Spinal cord (tissue), 10 donors: ENCODE results near the gene PYGM. TPM values are rescaled to one million over a fixed set of nuclear protein-coding genes. Genes with fewer than 3 reads are reported as not detected.

Source experiments
- DNase-seq, 6 donors: peaks; one replicate each; pipeline versions ENCODE4 v3.0.0 to v3.0.0-alpha.2; 2013 to 2015; ENCODE audit warnings: low spot score in 6 of 6, low read depth in 4 of 6
- H3K27ac ChIP-seq: one replicate; pipeline ENCODE4 v1.5.1; 2013; ENCODE audit warnings: low read depth, low read length, control low read depth
- H3K27me3 ChIP-seq: one replicate; pipeline ENCODE4 v1.6.1; 2013; ENCODE audit warnings: low read length; ENCODE audit not compliant: control insufficient read depth, insufficient read depth
- H3K36me3 ChIP-seq: one replicate; pipeline ENCODE4 v1.6.1; 2013; ENCODE audit warnings: low read length; ENCODE audit not compliant: control insufficient read depth, insufficient read depth
- H3K4me1 ChIP-seq: one replicate; pipeline ENCODE4 v1.6.1; 2013; ENCODE audit warnings: low read length; ENCODE audit not compliant: control insufficient read depth, insufficient read depth
- H3K4me3 ChIP-seq: one replicate; pipeline ENCODE4 v1.5.1; 2013; ENCODE audit warnings: low read depth, low read length, control low read depth
- H3K9me3 ChIP-seq: one replicate; pipeline ENCODE4 v1.6.1; 2013; ENCODE audit warnings: low read length; ENCODE audit not compliant: control insufficient read depth, insufficient read depth
- WGBS: methylation state at CpG from one replicate; pipeline ENCODE4 v1.1.5; 2013; ENCODE audit warnings: missing lambda C conversion rate; ENCODE audit not compliant: insufficient coverage; 5-methylcytosine and 5-hydroxymethylcytosine counted together
- polyA plus RNA-seq, 2 donors: library from polyadenylated mRNA; unstranded; fragments of 120-200 nt; gene quantifications; one replicate each; pipeline ENCODE4 v1.2.1, GENCODE V29; 2013; ENCODE audit not compliant: insufficient read length in 2 of 2
- total RNA-seq, 2 donors: library from RNA; depleted of rRNA in 1 of 2; stranded (reverse); fragments of 120-200 nt in 1 of 2; fragments of >200 nt in 1 of 2; gene quantifications; one replicate each; pipeline versions ENCODE4 v1.2.3 to v1.2.4, GENCODE V29; 2013 to 2014
- donor health status: healthy.

PYGM gene
- total and polyA plus RNA-seq, 4 donors: 8.3 to 13.6 (median 11.5) TPM

GRCh38 chr11:64769283-64769682 is 9.5 kb upstream of the PYGM start:
- WGBS: 93% methylated on average over 6 of the region's 6 CpGs
- Histone ChIP-seq H3K27me3 (no peaks in the 10 kb centered on the region), H3K36me3 (peaks cover 73% of the 10 kb centered on the region), H3K4me3 (no peak overlapping the region), H3K9me3 (no peaks in the 10 kb centered on the region), H3K4me1 (peaks cover 20% of the 10 kb centered on the region), H3K27ac (peak overlapping the region; percentile 17)
- DNase-seq: no peak

GRCh38 chr11:64768300-64768694 is 8.5 kb upstream of the PYGM start:
- Histone ChIP-seq H3K27me3 (no peaks in the 10 kb centered on the region), H3K4me3 (no peak overlapping the region), H3K4me1 (peaks cover 30% of the 10 kb centered on the region), H3K9me3 (no peaks in the 10 kb centered on the region), H3K36me3 (peaks cover 74% of the 10 kb centered on the region), H3K27ac (no peak overlapping the region)
- 91% methylated on average over 5 of the region's 6 CpGs for WGBS
- DNase-seq: no peak

DNA sequence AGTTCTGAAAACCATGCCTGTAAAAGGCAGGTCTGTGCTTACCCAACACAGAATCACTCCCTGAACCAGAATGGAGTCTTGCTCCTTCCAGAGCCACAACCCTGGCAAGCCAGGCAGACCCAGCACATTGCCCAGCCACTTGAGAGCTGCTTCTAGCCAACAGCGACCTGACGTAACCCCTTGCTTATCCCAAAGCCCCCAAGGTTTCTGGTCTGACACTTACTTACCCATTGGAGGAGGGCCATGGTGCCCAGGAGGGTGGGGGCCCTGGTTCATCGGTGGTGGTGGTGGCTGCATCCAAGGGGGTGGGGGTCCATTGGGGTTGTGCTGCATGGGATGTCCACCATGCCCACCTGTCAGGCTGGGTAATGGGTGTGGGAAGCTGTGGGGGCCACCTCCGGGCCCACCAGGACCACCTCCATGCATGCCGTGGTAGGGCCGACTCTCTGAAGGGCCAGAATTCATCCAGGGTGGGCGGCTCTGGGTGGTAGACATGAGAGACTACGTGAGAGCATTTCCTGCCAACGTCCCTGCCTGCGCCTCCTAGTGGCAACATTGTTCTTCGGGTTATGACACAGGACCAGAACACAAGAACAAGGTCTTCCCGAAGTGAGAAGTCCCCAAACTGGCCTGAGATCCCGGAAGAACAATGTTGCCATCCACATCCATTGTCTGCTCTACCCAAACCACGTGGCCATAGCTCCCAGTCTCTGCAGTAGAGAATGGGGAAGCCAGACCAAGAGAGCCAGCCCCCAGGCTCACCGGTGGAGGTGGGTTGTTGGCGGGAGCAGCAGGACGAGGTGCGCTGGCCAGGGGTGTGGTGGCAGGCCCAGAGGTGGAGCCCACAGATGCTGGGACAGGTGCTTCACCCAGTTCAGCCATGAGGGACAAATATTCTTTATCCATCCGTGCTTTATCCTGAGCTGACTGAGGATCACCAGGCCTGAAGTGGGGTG is 7.8 kb upstream of the PYGM start:
- Histone ChIP-seq H3K4me1 (peaks cover 36% of the 10 kb centered on the region), H3K27ac (no peak overlapping the region), H3K27me3 (no peaks in the 10 kb centered on the region), H3K4me3 (no peak overlapping the region), H3K9me3 (no peaks in the 10 kb centered on the region), H3K36me3 (peaks cover 76% of the 10 kb centered on the region)
- DNase-seq: peak in 2 of 6 donors; percentile 79 to 86
- WGBS: 62% methylated on average over 14 of the region's 19 CpGs

DNA sequence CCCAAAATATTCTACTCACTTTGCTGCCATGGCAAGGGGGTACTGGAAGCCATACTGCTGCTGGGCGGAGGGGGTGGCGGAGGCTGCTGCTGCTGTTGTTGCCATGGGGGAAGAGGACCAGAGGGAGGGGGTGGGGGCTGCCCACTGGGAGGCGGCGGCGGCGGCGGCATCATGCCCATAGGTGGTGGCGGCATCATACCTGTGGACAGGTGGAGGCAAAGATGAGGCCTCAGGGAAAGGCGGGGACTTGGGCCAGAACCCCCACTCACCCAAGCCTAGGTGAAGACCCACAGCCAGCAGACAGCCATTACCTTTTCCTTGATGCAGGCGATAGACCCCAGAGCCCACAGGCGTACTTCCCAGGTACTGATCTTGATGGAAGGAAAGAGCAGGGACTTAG is 7.1 kb upstream of the PYGM start:
- H3K9me3 ChIP-seq: no peaks in the 10 kb centered on the region
- H3K4me3 ChIP-seq: no peak overlapping the region
- no peaks in the 10 kb centered on the region for H3K27me3 ChIP-seq
- peaks cover 44% of the 10 kb centered on the region for H3K4me1 ChIP-seq
- DNase-seq: no peak
- 97% methylated on average over 10 of the region's 11 CpGs for WGBS
- H3K36me3 ChIP-seq: peaks cover 81% of the 10 kb centered on the region
- H3K27ac ChIP-seq: no peak overlapping the region

DNA sequence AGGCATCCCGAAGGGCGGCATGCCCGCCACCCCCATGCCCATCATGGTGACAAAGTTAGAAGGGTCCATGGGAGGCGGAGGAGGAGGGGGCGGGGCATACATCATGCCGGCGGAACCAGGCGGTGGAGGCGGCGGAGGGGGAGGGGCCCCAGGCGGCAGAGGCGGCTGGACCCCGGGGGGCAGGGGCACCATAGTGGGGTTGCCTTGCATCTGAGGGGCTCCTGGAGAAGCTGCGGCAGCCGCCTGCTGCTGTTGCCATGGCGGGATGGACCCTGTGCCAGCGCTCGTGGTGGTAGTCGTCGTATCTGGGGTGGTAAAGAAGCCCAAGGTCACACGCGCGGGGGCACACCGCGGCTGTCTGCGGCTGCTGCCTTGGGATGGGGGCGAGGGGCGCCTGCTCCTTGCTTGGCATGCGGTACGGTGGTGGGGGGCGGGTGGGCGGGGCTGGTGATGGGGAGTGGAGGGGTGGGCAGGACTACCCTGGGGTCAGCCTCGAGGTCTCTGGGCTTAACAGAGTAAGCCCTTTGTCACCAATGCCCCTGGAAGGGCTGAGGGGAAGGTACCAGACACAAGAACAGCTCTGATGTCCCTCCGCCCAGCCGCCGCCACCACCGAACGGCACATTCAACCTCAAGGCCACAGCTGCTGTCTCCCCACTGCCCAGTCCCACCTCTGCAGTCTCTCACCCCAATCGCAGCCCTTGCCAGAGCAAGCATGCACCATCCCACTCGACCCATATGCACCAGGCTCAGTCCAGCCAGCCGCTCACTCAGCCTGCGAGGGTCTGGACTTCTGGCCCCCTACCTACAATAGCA is 6.3 kb upstream of the PYGM start:
- Histone ChIP-seq H3K9me3 (no peaks in the 10 kb centered on the region), H3K4me1 (peaks cover 52% of the 10 kb centered on the region), H3K27me3 (no peaks in the 10 kb centered on the region), H3K27ac (no peak overlapping the region), H3K36me3 (peaks cover 81% of the 10 kb centered on the region), H3K4me3 (no peak overlapping the region)
- no peak for DNase-seq
- 70% methylated on average over 23 of the region's 42 CpGs for WGBS

DNA sequence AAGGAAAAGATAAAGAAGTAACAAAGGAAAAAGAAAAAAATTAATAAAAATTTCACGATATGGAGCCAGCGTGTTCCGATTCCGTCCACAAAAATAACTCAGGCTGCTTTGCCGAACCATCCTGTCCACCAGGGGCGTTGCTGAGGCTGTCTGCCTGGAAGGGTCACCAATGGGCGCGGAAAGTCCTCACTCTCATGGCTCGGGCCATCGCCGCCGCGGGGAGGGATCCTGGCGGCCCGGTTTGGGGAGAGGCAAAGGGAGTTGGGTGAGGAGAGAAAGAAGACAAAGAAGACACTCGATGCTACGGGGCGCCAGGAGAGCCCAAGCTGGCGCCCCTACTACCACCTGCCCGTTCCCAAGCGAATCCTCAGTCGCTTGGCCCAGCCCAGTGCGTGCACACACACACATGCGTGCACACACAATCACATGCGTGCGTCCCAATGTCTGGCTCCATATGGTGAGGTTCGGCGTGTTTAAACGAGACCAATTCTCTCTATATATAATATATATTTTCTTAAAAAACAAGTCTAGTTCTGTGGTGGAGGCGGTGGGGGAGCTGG is 5.6 kb upstream of the PYGM start:
- DNase-seq: peak in 1 of 6 donors; percentile 10
- Histone ChIP-seq H3K4me1 (peaks cover 59% of the 10 kb centered on the region), H3K27ac (no peak overlapping the region), H3K27me3 (no peaks in the 10 kb centered on the region), H3K36me3 (peaks cover 76% of the 10 kb centered on the region), H3K4me3 (no peak overlapping the region), H3K9me3 (no peaks in the 10 kb centered on the region)
- 73% methylated on average over 18 of the region's 30 CpGs for WGBS

DNA sequence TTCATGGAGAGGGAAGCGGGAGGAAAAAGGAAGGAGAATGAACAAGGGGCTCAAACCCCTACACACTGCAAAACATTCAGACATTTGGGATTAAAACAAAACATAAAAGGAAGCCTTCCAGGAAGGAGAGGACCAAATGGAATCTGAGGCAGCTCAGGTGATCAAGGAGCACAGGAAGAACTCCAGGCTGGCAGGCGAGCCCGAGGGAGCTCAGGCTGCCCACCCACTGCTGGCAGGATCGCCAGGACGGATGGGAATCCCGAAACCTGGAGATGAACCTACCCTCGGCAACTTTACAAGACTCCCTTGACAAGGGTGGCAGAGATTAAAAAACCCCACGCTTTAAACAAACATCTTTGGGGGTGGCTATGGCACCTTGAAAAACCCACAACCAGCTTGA is 5.0 kb upstream of the PYGM start:
- DNase-seq: no peak
- H3K9me3 ChIP-seq: no peaks in the 10 kb centered on the region
- peaks cover 65% of the 10 kb centered on the region for H3K4me1 ChIP-seq
- H3K27ac ChIP-seq: no peak overlapping the region
- 80% methylated on average over 5 of the region's 8 CpGs for WGBS
- H3K36me3 ChIP-seq: peaks cover 74% of the 10 kb centered on the region
- no peak overlapping the region for H3K4me3 ChIP-seq
- H3K27me3 ChIP-seq: no peaks in the 10 kb centered on the region

- DNase-seq: peak in 2 of 6 donors; percentile 39 to 47
- Histone ChIP-seq H3K27ac (peak overlapping the region; percentile 85), H3K36me3 (peaks cover 71% of the 10 kb centered on the region), H3K4me1 (peaks cover 71% of the 10 kb centered on the region), H3K4me3 (no peak overlapping the region), H3K27me3 (no peaks in the 10 kb centered on the region), H3K9me3 (no peaks in the 10 kb centered on the region)
- WGBS: 44% methylated on average over 3 of the region's 11 CpGs
Observed at GRCh38 chr11:64764040-64764611, 4.4 kb upstream of the PYGM start.

GRCh38 chr11:64763526-64764039 is 3.8 kb upstream of the PYGM start:
- Histone ChIP-seq H3K9me3 (no peaks in the 10 kb centered on the region), H3K27ac (peak overlapping the region; percentile 85), H3K4me1 (peaks cover 77% of the 10 kb centered on the region), H3K27me3 (no peaks in the 10 kb centered on the region), H3K36me3 (peaks cover 66% of the 10 kb centered on the region), H3K4me3 (no peak overlapping the region)
- 36% methylated on average over 6 of the region's 6 CpGs for WGBS
- no peak for DNase-seq
